HuH-7.5 (cell line): ENCODE results near the gene PLEKHJ1.

Experiments used
- DNase-seq: peaks from one replicate; pipeline ENCODE4 v3.0.0; 2011; ENCODE audit warnings: low spot score

PLEKHJ1 gene

DNA sequence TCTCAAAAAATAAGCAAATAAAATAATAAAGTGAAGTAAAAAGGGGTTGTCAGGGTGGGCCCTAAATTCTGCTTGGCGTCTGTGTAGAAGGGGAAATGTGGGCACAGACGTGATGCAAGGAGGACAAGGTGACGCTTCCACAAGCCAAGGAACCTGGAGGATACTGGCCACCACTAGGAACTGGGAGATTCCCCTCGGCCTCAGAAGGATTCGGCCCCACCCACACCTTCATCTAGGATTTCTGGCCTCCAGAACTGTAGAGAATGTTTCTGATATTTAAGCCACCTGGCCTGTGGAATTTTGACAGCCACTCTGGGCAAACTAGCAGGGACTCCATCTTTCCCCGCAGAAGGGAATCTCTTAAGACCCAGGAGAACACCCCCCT, 1.1 kb downstream of the PLEKHJ1 start:
- no peak for DNase-seq

DNA sequence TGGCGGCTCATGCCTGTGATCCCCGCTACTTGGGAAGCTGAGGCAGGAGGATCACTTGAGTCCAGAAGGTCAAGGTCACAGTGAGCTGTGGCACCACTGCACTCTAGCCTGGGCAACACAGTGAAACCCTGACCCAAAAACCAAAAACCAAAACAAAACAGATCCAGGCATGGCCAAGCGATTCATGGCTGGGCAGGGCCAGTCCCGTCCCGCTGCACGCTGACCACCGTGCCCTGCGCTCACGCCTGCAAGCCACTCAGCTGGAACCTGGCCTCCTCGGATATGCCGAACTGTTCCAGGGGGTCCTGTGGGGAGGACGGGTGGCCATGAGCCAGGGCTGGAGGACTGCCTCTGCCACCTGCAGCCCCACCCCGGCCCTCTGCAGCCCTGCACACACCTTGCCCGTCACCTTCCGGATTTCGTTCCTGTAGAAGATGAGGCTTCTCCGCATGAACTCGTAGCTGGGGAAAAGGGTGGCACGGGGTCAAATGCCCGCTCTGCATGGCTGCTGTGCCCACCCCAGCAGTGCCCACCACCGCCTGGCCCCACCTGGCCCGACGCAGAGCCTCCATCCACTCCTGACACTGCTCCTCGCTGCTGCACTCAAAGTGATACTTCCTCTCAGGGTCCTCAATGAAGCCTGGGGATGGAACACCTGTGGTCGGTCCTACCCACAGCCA, 2.4 kb downstream of the PLEKHJ1 start:
- DNase-seq: no peak

DNA sequence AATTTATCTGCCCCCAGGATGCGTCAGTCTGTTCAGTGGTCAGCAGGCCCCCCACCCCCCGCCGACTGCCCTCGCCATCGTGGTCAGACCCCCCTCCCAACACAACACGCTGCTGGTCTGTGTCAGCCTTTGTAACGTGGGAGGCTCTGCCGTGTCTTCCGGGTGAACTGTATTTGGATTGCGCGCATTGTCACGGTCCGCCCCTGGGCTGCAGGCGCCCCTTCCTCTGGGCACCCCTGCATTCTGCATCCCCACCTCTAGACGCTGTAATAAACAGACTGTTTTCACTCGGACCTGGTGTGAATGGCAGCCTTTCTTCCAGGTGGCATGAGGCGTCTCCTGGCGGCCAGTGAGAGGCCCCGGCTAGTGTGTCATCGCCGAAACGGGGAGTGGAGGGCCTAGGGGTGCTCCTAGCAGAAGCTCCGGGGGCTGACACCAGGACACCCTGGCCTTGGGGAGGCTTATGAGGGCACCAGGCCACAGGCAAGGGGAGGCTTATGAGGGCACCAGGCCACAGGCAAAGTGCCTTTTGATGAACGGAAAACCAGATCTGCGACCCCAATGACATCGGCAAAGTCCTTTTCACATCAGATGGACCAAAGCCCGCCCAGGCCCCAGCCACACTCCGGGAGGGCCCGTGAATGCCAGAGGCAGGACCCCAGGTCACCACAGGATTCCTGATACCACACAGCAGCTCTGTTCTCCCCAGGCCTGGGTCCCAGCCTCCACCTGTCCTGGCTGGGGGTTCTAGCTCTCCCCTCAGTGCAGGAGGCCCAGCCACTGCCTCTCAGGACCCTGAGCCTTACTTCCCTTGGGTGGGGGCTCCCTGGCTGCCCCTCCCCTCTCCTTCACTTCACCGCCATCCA, 3.6 kb downstream of the PLEKHJ1 start:
- DNase-seq: no peak

DNA sequence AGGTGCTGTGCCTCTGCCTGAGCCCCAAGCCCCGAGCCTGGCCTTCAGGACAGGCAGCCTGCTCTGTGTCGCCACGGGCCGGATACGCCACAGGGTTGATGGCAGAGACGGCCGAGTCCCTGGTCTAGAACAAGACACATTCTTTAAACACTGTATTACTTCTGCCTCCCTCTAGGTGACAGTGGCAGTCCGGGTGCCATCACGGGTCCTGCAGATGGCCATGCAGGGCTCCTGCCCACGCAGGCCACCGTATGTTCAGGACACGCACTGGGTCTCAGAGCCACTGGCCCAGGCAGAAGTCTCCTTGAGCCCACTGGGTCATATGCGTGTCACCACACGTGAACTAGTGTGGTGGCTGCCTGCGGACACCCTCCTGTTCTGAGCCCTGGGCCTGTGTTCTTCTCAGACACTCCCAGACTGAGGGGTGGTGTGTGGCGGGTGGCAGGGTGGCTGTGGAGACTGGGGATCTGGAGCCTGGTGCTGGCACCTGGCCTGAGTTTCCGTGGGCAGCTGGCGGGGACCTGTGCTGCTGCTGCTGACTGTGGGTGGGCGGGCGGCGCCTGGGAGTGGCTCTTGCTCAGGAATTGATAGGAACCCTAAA, 4.4 kb downstream of the PLEKHJ1 start:
- peak; percentile 79 for DNase-seq

DNA sequence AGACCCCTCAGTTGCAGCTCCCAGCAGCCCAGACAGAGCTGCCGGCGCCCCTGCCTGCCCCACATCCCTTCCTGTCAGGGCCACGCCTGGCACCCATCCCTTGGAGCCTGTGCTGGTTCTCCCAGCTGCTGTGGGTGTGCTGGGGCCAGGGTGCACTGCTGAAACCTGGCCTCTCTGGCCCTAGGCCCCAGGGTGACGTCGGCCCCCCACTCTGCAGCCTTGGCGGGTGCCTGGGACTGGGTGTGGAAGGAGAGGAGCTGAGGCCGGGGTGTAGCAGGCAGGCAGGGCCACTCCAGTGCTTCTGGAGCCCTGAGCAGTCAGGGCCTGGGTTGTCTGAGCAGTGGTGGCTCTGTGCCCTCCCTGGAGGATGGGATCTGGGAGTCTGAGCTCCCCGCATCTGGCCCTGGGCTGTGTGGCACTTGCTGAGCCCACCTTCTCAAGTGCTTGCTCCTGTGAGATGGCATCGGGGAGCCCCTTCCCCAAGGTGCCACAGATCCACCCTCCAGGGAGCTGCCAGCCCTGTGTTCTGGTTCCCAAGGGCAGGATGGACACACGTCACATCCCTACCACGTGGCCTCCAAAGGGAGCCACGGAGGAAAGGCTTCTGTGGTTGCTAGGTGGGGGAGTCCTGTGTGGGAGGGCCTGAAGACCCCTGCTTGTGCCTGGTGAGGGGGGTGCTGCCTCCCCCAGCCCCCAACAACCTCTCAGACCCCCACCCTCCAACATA, 5.2 kb downstream of the PLEKHJ1 start:
- no peak for DNase-seq

DNA sequence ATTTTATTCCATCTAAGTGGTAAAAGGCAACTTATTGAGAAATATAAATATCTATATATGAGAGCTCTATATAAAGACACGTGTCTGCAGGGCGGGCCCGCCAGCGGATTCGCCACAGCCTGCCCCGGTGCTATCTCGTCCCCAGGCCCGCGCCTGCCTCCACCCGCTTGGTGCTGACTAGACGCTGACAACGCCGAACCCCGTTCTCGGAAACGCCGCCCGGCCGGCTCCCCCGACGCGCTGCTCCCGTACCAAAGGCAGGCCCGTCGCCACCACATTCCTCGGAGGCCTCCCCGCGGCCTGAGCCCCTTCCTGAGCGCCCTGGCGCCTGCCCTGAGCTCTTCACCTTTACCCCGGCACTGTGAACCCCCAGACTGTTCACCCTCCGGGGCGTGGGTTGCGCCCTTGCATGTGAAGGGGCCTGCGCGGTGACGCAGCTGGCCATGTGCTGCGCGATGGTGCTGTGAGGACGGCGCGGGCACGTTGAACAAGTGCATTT, 6.0 kb downstream of the PLEKHJ1 start:
- no peak for DNase-seq

DNA sequence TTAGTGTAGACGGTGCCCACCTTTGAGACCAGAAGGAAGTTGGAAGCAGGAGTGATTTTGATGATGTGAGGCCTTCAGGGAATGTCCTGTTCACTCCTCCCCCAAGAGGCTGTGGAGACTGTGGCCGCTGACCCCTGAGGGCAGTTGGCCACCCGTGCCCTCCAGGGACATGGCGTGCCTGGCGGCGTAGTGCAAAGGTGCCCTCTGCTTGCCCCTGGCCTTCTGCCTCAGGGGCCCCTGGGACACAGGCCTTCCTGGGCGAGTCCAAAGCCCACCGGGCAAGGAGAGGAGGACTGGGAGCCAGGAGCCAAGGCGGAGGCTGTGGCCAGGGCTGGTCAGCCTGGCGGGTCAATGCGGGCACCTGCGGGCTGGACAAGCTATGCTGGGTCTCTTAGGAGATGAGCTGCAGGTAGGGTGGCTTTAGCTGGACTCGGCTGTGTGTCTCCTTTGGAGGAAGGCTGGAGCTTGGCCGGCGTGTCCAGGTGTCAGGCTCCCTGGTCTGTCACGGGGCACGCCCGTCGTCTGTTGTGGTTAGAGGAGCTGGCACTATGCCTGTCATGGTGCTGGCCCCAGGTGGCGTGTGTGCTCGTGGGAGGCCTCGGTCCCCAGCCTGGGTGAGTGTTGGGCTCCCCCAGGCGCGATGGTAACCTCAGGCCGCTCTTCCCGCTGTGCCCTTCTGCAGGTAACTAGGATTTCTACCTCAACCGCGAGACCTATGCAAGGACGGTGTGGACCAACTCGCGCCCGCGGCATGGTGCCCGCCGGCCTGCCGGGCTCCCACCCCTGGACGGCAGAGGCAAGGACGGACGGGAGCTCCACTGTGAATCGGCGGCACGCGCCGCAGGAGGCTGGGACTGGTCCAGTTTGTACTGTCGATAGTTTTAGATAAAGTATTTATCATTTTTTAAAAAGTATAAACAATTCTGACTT, 6.8 kb downstream of the PLEKHJ1 start:
- no peak for DNase-seq

DNA sequence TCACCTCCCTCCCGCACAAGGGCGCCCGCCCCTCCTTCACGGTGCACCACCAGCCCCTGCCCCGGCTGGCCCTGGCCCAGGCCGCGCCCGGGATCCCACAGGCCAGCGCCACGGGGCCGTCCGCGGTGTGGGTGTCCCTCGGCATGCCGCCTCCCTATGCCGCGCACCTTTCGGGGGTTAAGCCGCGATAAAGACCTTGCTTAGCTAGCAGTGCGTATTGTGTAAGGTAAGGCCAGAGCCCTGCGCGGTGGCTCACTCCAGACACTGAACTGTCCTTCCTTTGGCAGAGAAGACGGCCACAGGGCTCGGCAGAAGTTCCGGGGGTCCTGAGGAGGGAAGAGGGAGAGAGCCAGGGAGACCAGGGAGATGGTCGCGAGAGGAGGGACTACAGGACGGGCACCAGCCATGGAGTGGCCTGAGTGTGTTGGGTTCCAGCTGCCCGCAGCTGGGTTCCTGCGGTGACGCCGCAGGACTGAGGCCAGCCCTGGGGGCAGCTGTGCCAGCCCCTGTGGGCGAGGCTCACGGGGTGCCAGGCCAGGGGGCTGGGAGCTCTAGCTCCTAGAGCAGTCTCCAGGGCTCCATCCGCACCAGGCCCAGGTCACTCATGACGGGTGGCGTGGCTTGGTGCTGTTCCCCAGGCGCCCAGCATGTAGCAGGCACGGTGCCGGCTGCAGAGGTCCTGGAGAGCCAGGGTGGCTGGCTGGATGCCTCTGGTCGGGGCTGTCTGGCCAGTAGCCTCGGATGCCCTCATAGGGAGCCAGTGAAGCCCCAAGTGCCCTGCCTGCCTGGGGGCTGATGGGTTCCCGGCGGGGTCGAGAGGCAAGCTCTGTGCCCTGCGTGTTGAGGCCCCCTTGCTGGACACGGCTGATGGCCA, 7.7 kb downstream of the PLEKHJ1 start:
- no peak for DNase-seq

DNA sequence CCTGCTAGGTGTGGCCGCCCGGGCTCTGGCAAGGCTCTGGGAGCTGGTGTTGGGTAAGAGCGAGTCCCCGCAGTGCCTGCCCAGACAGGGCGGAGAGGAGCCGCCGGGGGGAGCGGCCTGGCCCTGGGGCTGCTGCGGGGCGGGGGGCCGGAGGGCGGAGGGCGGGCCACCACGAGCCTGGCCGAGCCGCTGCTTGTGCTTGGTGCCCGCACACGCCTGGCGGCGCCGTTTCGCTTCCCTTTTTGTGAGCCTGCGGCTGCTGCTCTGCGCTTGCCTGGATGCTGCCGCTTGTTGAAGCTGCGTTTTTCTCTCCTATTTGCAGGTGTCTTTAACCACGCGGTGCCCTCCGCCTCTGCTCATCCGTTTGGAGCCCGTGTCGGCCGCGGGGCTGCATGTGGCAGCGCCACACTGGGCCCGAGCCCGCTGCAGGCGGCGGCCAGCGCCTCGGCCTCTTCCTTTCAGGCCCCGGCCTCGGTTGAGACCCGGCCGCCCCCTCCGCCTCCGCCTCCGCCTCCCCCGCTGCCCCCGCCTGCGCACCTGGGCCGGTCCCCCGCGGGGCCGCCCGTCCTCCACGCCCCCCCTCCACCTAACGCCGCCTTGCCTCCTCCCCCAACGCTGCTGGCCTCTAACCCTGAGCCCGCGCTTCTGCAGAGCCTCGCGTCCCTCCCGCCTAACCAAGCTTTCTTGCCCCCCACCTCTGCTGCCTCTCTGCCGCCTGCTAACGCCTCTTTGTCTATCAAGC, 8.5 kb downstream of the PLEKHJ1 start:
- DNase-seq: no peak

DNA sequence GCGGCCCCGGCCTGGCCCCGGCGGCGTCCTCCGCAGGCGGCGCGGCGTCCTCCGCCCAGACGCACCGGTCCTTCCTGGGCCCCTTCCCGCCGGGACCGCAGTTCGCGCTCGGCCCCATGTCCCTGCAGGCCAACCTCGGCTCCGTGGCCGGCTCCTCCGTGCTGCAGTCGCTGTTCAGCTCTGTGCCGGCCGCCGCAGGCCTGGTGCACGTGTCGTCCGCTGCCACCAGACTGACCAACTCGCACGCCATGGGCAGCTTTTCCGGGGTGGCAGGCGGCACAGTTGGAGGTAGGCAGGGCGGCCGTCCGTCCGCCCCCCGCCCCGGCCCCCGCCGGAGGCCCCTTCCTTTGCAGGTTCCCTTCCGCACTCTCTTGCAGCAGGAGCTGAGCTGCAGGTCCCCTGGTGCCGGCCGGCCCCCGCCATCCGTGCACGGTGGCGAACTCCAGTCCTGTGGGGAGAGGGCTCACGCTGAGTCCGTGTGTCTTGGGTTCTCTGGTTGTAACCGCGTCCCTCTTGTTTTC, 9.2 kb downstream of the PLEKHJ1 start:
- DNase-seq: no peak

DNA sequence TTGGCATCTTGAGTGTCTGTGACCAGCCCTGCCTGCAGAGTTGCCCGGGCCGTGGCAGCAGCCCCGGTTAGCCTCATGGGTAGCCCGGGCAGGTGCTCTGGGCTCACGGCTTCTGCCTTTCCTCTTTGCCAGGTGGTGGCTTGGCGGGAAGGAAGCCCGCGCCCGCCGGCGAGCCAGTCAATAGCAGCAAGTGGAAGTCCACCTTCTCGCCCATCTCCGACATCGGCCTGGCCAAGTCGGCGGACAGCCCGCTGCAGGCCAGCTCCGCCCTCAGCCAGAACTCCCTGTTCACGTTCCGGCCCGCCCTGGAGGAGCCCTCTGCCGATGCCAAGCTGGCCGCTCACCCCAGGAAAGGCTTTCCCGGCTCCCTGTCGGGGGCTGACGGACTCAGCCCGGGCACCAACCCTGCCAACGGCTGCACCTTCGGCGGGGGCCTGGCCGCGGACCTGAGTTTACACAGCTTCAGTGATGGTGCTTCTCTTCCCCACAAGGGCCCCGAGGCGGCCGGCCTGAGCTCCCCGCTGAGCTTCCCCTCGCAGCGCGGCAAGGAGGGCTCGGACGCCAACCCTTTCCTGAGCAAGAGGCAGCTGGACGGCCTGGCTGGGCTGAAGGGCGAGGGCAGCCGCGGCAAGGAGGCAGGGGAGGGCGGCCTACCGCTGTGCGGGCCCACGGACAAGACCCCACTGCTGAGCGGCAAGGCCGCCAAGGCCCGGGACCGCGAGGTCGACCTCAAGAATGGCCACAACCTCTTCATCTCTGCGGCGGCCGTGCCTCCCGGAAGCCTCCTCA, 9.9 kb downstream of the PLEKHJ1 start:
- no peak for DNase-seq

DNA sequence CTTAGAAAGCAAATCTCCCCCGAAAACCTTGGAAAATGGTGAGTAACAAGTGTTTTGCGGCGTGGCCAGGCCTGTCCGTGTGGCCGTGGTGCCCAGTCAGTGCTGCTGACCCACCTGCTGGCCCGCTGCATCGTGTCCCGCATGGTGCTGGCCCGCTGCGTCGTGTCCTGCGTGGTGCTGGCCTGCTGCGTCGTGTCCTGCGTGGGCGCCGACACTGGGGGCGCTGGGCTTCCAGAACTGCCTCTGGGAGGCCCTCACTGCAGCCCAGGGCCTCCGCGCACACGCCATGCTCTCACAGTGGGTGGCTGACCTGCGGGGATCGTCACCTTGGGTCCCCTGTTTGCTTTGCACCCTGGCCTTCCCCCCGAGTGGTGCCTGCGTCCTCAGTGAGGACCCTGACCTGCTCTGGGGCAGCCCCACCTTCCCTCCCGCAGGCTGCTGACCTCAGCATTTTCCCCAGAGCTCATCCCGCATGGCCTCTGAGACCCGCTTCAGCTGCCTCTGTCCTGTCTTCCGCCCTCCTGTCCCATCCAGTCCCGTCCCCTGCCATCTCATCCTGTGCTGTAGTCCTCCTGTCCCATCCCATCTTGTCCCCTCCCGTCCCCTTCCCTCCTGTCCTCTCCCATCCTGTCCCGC, 10.6 kb downstream of the PLEKHJ1 start:
- DNase-seq: no peak

DNA sequence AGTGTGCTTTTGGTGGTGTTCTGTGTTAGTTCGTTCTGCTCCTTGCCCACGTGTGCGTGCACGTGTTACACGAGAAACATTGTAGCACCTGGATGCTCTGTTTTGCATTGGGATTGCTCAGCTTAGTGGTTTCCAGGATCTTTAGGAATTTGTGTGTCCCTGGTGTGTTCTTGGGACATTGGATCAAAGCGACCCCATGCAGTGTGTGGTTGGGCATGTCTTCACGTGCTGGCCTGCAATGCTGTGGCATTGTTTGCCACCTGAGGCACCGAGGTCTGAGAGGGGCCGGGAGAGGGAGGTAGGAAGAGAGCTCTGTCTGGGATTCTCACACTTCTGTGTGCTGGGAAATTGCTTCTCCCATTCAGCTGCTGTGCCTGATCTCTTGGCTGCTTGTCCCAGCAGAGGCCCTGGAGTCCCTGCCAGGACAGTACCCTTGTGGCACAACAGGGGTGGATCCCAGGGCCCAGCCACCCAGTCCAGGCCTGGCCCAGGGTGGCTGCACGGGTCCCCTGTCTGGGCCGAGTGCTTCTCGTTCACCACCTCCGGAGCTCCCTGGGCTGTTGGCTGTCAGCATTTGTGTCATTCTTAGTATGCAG, 11.3 kb downstream of the PLEKHJ1 start:
- no peak for DNase-seq

DNA sequence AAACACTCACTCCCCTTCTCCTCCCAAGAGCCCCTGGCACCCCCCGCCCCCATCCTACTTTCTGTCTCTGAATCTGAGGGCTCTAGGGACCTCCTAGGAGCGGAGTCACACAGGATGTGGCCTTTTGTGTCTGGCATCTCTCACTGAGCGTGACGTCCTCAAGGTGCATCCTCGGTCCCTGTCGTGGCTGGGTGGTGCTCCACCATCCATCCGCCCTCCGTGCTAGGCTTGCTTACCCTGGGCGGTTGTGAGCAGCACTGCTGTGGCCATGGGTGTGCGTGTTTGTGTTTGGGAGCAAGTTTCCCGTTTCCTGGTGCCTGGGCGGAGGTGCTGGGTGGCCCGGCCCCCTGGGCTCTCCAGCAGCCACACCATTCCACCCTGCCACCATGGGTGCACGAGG, 12.2 kb downstream of the PLEKHJ1 start:
- DNase-seq: no peak

DNA sequence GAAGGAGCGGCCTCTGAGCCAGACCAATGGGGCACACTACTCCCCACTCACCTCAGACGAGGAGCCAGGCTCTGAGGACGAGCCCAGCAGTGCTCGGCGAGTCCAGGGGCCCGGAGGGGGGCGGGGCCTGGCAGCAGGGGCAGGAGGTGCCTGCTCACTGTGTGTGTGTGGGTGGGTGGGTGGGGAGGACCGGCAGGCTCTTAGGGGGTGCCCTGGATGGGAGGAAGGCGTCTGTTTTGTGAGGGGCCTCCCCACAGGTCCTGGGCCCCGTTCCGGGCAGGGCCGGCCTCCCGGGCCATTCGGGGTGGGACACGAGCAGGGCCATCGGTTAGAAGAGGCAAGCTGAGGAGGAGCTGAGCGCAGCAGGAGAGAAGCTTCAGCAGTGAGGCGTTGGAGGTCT, 12.7 kb downstream of the PLEKHJ1 start:
- no peak for DNase-seq

DNA sequence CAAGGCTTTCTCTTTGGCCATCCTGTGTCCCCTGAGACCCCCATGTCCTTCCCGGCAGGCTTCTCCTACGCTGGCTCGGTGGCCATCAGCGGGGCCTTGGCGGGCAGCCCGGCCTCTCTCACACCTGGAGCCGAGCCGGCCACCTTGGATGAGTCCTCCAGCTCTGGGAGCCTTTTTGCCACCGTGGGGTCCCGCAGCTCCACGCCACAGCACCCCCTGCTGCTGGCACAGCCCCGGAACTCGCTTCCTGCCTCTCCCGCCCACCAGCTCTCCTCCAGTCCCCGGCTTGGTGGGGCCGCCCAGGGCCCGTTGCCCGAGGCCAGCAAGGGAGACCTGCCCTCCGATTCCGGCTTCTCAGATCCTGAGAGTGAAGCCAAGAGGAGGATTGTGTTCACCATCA, 14.2 kb downstream of the PLEKHJ1 start:
- DNase-seq: no peak

DNA sequence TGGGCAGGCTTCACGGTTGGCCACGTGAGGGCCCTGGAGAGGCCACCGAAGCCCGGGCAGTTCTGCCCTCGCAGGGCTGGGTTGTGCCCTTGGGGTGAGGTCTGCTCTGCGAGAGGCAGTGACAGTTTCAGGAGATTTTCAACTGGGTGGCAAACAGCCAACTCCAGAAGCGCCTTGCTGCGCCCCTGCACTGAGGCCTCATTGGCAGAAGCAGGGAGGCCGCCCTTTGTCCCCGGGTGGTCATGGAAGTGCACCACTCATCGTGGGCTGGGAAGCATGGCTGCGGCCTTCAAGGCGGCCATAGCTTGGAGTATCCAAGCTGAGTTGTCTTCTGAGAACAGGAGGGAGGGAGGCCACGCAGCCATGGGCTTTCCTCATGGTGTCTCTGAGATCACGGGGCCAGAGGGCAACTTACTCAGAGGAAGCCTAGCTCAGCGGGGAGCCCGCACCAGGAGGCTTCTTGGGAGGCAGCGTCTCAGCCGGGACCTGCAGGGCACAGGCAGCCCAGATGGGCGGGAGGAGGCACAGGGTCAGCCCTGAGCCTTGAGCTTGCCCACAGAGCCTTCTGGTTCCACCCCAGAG, 14.8 kb downstream of the PLEKHJ1 start:
- DNase-seq: no peak
